ENCODE results near the gene NID2. TPM values are rescaled to one million over a fixed set of nuclear protein-coding genes. Genes with fewer than 3 reads are reported as not detected.

The NID2 gene
- polyA plus RNA-seq, 2 donors: 2.9 to 3.1 TPM

GRCh38 chr14:52000019-52000582 lies 68.8 kb downstream of the NID2 start:
- H3K4me3 ChIP-seq (ENCODE audit: low read depth in 1 of 2, low read length in 2 of 2): no peak overlapping the region
- no peaks in the 10 kb centered on the region for H3K4me1 ChIP-seq (ENCODE audit: control insufficient read depth in 2 of 2, insufficient read depth in 2 of 2, low read length in 1 of 2)
- H3K36me3 ChIP-seq (ENCODE audit: control insufficient read depth in 2 of 2, insufficient read depth in 2 of 2, low read length in 1 of 2): peaks cover 0 to 5% of the 10 kb centered on the region in 2 donors
- no peaks in the 10 kb centered on the region for H3K9me3 ChIP-seq (ENCODE audit: control insufficient read depth in 2 of 2, insufficient read depth in 1 of 2, low read depth in 1 of 2, low read length in 1 of 2)
- H3K27me3 ChIP-seq (ENCODE audit: control insufficient read depth in 1 of 2, insufficient read depth in 2 of 2, low read length in 2 of 2): no peaks in the 10 kb centered on the region
- 60 to 72% methylated on average over 3 of the region's 3 CpGs for WGBS, 2 donors
- no peak overlapping the region for H3K27ac ChIP-seq (ENCODE audit: low read depth in 2 of 2, low read length in 1 of 2)

DNA sequence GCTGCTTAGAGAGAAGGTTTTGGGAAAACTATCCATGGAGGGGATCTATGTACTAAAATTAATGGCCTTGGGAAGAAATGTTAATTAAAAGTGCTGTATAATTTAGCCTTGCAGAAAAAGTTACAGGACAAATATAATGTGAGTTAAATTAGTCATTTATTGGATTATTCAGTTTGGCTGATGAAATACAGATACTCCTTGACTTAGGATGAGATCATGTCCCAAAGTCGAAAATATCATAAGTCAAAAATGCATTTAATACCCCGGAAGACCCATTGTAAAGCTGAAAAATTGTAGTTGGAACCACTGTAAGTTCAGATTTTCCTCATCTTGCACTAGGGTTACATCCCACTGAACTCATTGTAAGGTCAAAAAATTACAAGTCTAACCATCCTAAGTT lies 69.8 kb downstream of the NID2 start:
- no peaks in the 10 kb centered on the region for H3K9me3 ChIP-seq (ENCODE audit: control insufficient read depth in 2 of 2, insufficient read depth in 1 of 2, low read depth in 1 of 2, low read length in 1 of 2)
- peaks cover 0 to 2% of the 10 kb centered on the region in 2 donors for H3K36me3 ChIP-seq (ENCODE audit: control insufficient read depth in 2 of 2, insufficient read depth in 2 of 2, low read length in 1 of 2)
- H3K4me1 ChIP-seq (ENCODE audit: control insufficient read depth in 2 of 2, insufficient read depth in 2 of 2, low read length in 1 of 2): no peaks in the 10 kb centered on the region
- WGBS, 2 donors: 77 to 78% methylated on average over 2 of the region's 2 CpGs
- H3K4me3 ChIP-seq (ENCODE audit: low read depth in 1 of 2, low read length in 2 of 2): no peak overlapping the region
- no peak overlapping the region for H3K27ac ChIP-seq (ENCODE audit: low read depth in 2 of 2, low read length in 1 of 2)
- no peaks in the 10 kb centered on the region for H3K27me3 ChIP-seq (ENCODE audit: control insufficient read depth in 1 of 2, insufficient read depth in 2 of 2, low read length in 2 of 2)

GRCh38 chr14:51998348-51998747 lies 70.5 kb downstream of the NID2 start:
- H3K9me3 ChIP-seq (ENCODE audit: control insufficient read depth in 2 of 2, insufficient read depth in 1 of 2, low read depth in 1 of 2, low read length in 1 of 2): no peaks in the 10 kb centered on the region
- H3K4me1 ChIP-seq (ENCODE audit: control insufficient read depth in 2 of 2, insufficient read depth in 2 of 2, low read length in 1 of 2): no peaks in the 10 kb centered on the region
- H3K27me3 ChIP-seq (ENCODE audit: control insufficient read depth in 1 of 2, insufficient read depth in 2 of 2, low read length in 2 of 2): no peaks in the 10 kb centered on the region
- H3K36me3 ChIP-seq (ENCODE audit: control insufficient read depth in 2 of 2, insufficient read depth in 2 of 2, low read length in 1 of 2): peaks cover 0 to 2% of the 10 kb centered on the region in 2 donors
- no peak overlapping the region for H3K27ac ChIP-seq (ENCODE audit: low read depth in 2 of 2, low read length in 1 of 2)
- no peak overlapping the region for H3K4me3 ChIP-seq (ENCODE audit: low read depth in 1 of 2, low read length in 2 of 2)

- no peak overlapping the region for H3K4me3 ChIP-seq (ENCODE audit: low read depth in 1 of 2, low read length in 2 of 2)
- no peak overlapping the region for H3K27ac ChIP-seq (ENCODE audit: low read depth in 2 of 2, low read length in 1 of 2)
- WGBS, 2 donors: 57 to 59% methylated on average over 4 of the region's 4 CpGs
- H3K9me3 ChIP-seq (ENCODE audit: control insufficient read depth in 2 of 2, insufficient read depth in 1 of 2, low read depth in 1 of 2, low read length in 1 of 2): no peaks in the 10 kb centered on the region
- no peaks in the 10 kb centered on the region for H3K27me3 ChIP-seq (ENCODE audit: control insufficient read depth in 1 of 2, insufficient read depth in 2 of 2, low read length in 2 of 2)
- H3K4me1 ChIP-seq (ENCODE audit: control insufficient read depth in 2 of 2, insufficient read depth in 2 of 2, low read length in 1 of 2): no peaks in the 10 kb centered on the region
- H3K36me3 ChIP-seq (ENCODE audit: control insufficient read depth in 2 of 2, insufficient read depth in 2 of 2, low read length in 1 of 2): peaks cover 0 to 2% of the 10 kb centered on the region in 2 donors
Measured at GRCh38 chr14:51996148-51996746, 72.6 kb downstream of the NID2 start.

DNA sequence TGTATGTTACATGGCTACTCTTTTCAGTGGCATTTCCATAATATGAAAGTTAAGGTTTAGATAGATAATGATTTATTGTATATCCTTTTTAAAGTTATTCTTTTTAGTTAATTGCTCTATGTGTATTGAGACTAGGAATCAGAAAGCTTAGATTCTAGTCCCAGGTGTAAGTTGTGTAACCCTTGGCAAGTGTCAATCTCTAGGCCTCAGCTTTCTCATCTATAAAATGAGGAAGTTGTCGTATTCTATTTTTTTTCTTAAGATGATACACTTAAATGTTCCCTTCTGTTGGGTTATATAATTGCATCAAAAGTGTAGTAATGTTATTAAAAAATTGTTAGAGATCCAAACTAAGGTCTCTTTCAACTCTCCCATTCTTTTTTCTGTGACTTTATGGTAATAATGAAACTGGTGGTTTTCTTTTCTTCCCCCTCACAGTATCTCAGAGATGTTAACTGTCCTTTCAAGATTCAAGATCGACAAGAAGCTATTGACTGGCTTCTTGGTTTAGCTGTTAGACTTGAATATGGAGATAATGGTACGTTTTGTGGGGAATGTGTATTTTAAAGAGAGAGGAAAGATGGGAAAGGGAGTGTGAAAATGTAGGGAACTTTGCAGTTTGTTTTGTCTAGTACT lies 75.5 kb downstream of the NID2 start:
- no peak overlapping the region for H3K27ac ChIP-seq (ENCODE audit: low read depth in 2 of 2, low read length in 1 of 2)

DNA sequence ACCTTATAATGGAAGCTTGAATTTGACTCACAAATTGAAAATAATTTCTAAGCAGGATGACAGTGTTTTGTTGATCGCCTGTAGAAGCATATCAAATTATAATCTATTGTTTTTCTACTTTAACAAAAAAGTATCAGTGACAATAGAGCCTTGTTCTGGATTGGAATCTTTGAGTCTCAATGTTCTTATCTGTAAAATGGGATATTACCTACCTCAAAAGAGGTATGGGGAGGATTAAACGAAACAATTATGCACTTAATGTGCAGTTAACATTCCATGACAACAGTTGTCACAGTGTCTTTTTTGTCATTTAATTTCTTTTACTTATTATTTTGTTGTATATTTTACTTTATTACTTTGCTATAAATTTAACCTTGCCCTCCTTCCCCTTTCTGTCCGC lies 78.4 kb downstream of the NID2 start:
- Histone ChIP-seq H3K27ac (ENCODE audit: low read depth in 2 of 2, low read length in 1 of 2) (no peak overlapping the region), H3K27me3 (ENCODE audit: control insufficient read depth in 1 of 2, insufficient read depth in 2 of 2, low read length in 2 of 2) (no peaks in the 10 kb centered on the region), H3K4me1 (ENCODE audit: control insufficient read depth in 2 of 2, insufficient read depth in 2 of 2, low read length in 1 of 2) (no peaks in the 10 kb centered on the region), H3K4me3 (ENCODE audit: low read depth in 1 of 2, low read length in 2 of 2) (peak overlapping the region in 1 of 2 donors; percentile 97), H3K36me3 (ENCODE audit: control insufficient read depth in 2 of 2, insufficient read depth in 2 of 2, low read length in 1 of 2) (peaks cover 0 to 2% of the 10 kb centered on the region in 2 donors), H3K9me3 (ENCODE audit: control insufficient read depth in 2 of 2, insufficient read depth in 1 of 2, low read depth in 1 of 2, low read length in 1 of 2) (no peaks in the 10 kb centered on the region)
- WGBS, 2 donors: 69 to 72% methylated on average over 3 of the region's 3 CpGs

More for the DNA sequence above, 75.5 kb downstream of the NID2 start:
- H3K4me3 ChIP-seq (ENCODE audit: low read depth in 1 of 2, low read length in 2 of 2): no peak overlapping the region
- no peaks in the 10 kb centered on the region for H3K4me1 ChIP-seq (ENCODE audit: control insufficient read depth in 2 of 2, insufficient read depth in 2 of 2, low read length in 1 of 2)
- peaks cover 0 to 2% of the 10 kb centered on the region in 2 donors for H3K36me3 ChIP-seq (ENCODE audit: control insufficient read depth in 2 of 2, insufficient read depth in 2 of 2, low read length in 1 of 2)
- WGBS, 2 donors: 69 to 70% methylated on average over 3 of the region's 3 CpGs
- no peaks in the 10 kb centered on the region for H3K9me3 ChIP-seq (ENCODE audit: control insufficient read depth in 2 of 2, insufficient read depth in 1 of 2, low read depth in 1 of 2, low read length in 1 of 2)
- no peaks in the 10 kb centered on the region for H3K27me3 ChIP-seq (ENCODE audit: control insufficient read depth in 1 of 2, insufficient read depth in 2 of 2, low read length in 2 of 2)

- Histone ChIP-seq H3K4me3 (ENCODE audit: low read depth in 1 of 2, low read length in 2 of 2) (peak within 1 kb of the TSS; percentile 87 to 97), H3K9me3 (ENCODE audit: control insufficient read depth in 2 of 2, insufficient read depth in 1 of 2, low read depth in 1 of 2, low read length in 1 of 2) (no peaks in the 10 kb centered on the region), H3K27ac (ENCODE audit: low read depth in 2 of 2, low read length in 1 of 2) (peak within 1 kb of the TSS; percentile 81 to 93), H3K27me3 (ENCODE audit: control insufficient read depth in 1 of 2, insufficient read depth in 2 of 2, low read length in 2 of 2) (no peaks in the 10 kb centered on the region), H3K36me3 (ENCODE audit: control insufficient read depth in 2 of 2, insufficient read depth in 2 of 2, low read length in 1 of 2) (peaks cover 0 to 2% of the 10 kb centered on the region in 2 donors), H3K4me1 (ENCODE audit: control insufficient read depth in 2 of 2, insufficient read depth in 2 of 2, low read length in 1 of 2) (no peaks in the 10 kb centered on the region)
- 0% methylated on average over 71 to 72 of the region's 72 CpGs for WGBS, 2 donors
Measured at GRCh38 chr14:51989293-51990234, 79.3 kb downstream of the NID2 start, which contains the start of gene RTRAF. Gene RTRAF, plus strand, starts transcription at chr14:51989546. Its CDS starts 94 bp downstream, at chr14:51989640.

GRCh38 chr14:51988221-51988620 lies 80.6 kb downstream of the NID2 start:
- H3K27me3 ChIP-seq (ENCODE audit: control insufficient read depth in 1 of 2, insufficient read depth in 2 of 2, low read length in 2 of 2): no peaks in the 10 kb centered on the region
- H3K4me1 ChIP-seq (ENCODE audit: control insufficient read depth in 2 of 2, insufficient read depth in 2 of 2, low read length in 1 of 2): no peaks in the 10 kb centered on the region
- H3K27ac ChIP-seq (ENCODE audit: low read depth in 2 of 2, low read length in 1 of 2): no peak overlapping the region
- H3K4me3 ChIP-seq (ENCODE audit: low read depth in 1 of 2, low read length in 2 of 2): no peak overlapping the region
- WGBS, 2 donors: 64 to 69% methylated on average over 1 of the region's 1 CpG
- no peaks in the 10 kb centered on the region for H3K9me3 ChIP-seq (ENCODE audit: control insufficient read depth in 2 of 2, insufficient read depth in 1 of 2, low read depth in 1 of 2, low read length in 1 of 2)
- peaks cover 0 to 2% of the 10 kb centered on the region in 2 donors for H3K36me3 ChIP-seq (ENCODE audit: control insufficient read depth in 2 of 2, insufficient read depth in 2 of 2, low read length in 1 of 2)

- Histone ChIP-seq H3K27me3 (ENCODE audit: control insufficient read depth in 1 of 2, insufficient read depth in 2 of 2, low read length in 2 of 2) (no peaks in the 10 kb centered on the region), H3K36me3 (ENCODE audit: control insufficient read depth in 2 of 2, insufficient read depth in 2 of 2, low read length in 1 of 2) (no peaks in the 10 kb centered on the region), H3K4me1 (ENCODE audit: control insufficient read depth in 2 of 2, insufficient read depth in 2 of 2, low read length in 1 of 2) (no peaks in the 10 kb centered on the region), H3K27ac (ENCODE audit: low read depth in 2 of 2, low read length in 1 of 2) (no peak overlapping the region), H3K9me3 (ENCODE audit: control insufficient read depth in 2 of 2, insufficient read depth in 1 of 2, low read depth in 1 of 2, low read length in 1 of 2) (no peaks in the 10 kb centered on the region), H3K4me3 (ENCODE audit: low read depth in 1 of 2, low read length in 2 of 2) (no peak overlapping the region)
- 84 to 86% methylated on average over 4 of the region's 4 CpGs for WGBS, 2 donors
Measured at GRCh38 chr14:51981218-51981854, 87.5 kb downstream of the NID2 start.
